Vagina (tissue), 2 donors: ENCODE results near the gene CATSPERE. TPM values are rescaled to one million over a fixed set of nuclear protein-coding genes. Genes with fewer than 3 reads are reported as not detected.
"Not testable (repeated sequence)": the region's sequence is repeated elsewhere in the genome, so short reads cannot be mapped to it uniquely, and the experiment has no call there.

ENCODE experiments used
- DNase-seq, 2 donors: peaks; one replicate each; pipeline ENCODE4 v3.0.0-alpha.2; 2017; ENCODE audit errors: extremely low spot score in 2 of 2
- H3K27ac ChIP-seq: fragments of 200-600 bp; sonication (generic); one replicate; pipeline ENCODE4 v1.5.1; 2019
- H3K27me3 ChIP-seq: fragments of 200-600 bp; sonication (generic); one replicate; pipeline ENCODE4 v1.5.1; 2019
- H3K36me3 ChIP-seq, 2 donors: fragments of 200-600 bp; sonication (generic); one replicate each; pipeline ENCODE4 v1.5.1; 2017 to 2019
- H3K4me1 ChIP-seq: fragments of 200-600 bp; sonication (generic); one replicate; pipeline ENCODE4 v1.5.1; 2019
- H3K4me3 ChIP-seq, 2 donors: fragments of 200-600 bp; sonication (generic); 1 replicate in 1 of 2; 2 replicates in 1 of 2; pipeline ENCODE4 v1.5.1; 2016 to 2019
- H3K9me3 ChIP-seq: fragments of 200-600 bp; sonication (generic); one replicate; pipeline ENCODE4 v1.5.1; 2019
- POLR2A ChIP-seq, 2 donors: fragments of 450-650 bp; IDR thresholded peaks; one replicate each; pipeline ENCODE4 v1.6.1; 2017; ENCODE audit warnings: antibody characterized with exemption in 2 of 2, mild to moderate bottlenecking in 2 of 2, moderate library complexity in 2 of 2
- POLR2AphosphoS5 ChIP-seq, 2 donors: sonication (generic); formaldehyde crosslinking; IDR thresholded peaks; one replicate each; pipeline ENCODE4 v1.9.0; 2017; ENCODE audit warnings: antibody characterized with exemption in 2 of 2, mild to moderate bottlenecking in 2 of 2, low read depth in 1 of 2; ENCODE audit not compliant: insufficient read depth in 1 of 2
- intact Hi-C: fragments of 100-400 bp; cut with DNase I; formaldehyde crosslinking; loops from one replicate; pipeline ENCODE4 v1.15.1; 2023
- total RNA-seq: library from RNA; depleted of rRNA; stranded (reverse); fragments of >200 nt; gene quantifications from one replicate; pipeline ENCODE4 v1.2.3, GENCODE V29; 2016
- TF ChIP-seq, protein P1 (sequence below), 3 experiments: fragments of 450-650 bp in 2 of 3; fragments of 200-600 bp in 1 of 3; sonication (generic) in 1 of 3; IDR thresholded peaks; one replicate each; pipeline ENCODE4 v1.5.1; 2017 to 2019; ENCODE audit warnings: antibody characterized with exemption in 3 of 3, mild to moderate bottlenecking in 2 of 3, moderate library complexity in 2 of 3

CATSPERE gene
- total RNA-seq, 1 donor from 2014 or later = 0.98 TPM

DNA sequence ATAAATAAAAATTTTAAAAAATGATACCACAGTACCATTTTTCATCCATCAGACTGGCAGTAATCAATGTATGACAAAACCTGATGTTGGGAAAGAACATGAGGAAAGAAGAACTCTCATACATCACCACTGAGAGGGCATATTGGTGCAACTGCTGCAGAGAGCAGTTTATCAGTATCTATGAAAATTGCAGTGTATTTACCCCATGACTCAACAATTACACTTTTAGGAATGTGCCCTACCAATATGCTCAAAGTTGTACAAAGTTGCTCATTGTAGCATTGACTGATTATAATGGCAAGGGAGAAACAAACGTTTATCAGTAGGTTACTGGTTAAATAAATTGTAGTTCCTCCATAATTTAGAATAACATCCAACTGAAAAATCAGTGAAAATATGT lies 36.7 kb downstream of the CATSPERE start:
- no peaks in the 10 kb centered on the region for H3K27me3 ChIP-seq
- H3K4me1 ChIP-seq = no peaks in the 10 kb centered on the region
- no peak for TF ChIP-seq POLR2AphosphoS5 (IDR thresholded peaks at IDR 0.05; ENCODE audit: insufficient read depth in 1 of 2, low read depth in 1 of 2)
- no peaks in the 10 kb centered on the region for H3K9me3 ChIP-seq
- DNase-seq = no peak
- intact Hi-C loops = no loop called here
- no peak overlapping the region for H3K27ac ChIP-seq
- no peaks in the 10 kb centered on the region for H3K36me3 ChIP-seq
- no peak overlapping the region for H3K4me3 ChIP-seq

DNA sequence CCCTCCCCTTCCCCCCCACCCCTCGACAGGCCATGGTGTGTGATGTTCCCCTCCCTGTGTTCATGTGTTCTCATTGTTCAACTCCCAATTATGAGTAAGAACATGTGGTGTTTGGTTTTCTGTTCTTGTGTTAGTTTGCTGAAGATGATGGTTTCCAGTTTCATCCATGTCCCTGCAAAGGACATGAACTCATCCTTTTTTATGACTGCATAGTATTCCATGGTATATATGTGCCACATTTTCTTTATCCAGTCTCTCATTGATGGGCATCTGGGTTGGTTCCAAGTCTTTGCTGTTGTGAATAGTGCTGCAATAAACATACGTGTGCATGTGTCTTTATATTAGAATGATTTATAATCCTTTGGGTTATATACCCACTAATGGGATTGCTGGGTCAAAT lies 38.4 kb downstream of the CATSPERE start:
- intact Hi-C loops, H3K9me3 ChIP-seq, H3K4me3 ChIP-seq, H3K27ac ChIP-seq, DNase-seq, H3K4me1 ChIP-seq, H3K27me3 ChIP-seq, H3K36me3 ChIP-seq: not testable (repeated sequence)

- intact Hi-C loops, H3K27ac ChIP-seq, DNase-seq, H3K4me1 ChIP-seq, H3K9me3 ChIP-seq, H3K4me3 ChIP-seq, H3K36me3 ChIP-seq, H3K27me3 ChIP-seq: not testable (repeated sequence)
Observed at GRCh38 chr1:244500515-244500914, 39.4 kb downstream of the CATSPERE start.

DNA sequence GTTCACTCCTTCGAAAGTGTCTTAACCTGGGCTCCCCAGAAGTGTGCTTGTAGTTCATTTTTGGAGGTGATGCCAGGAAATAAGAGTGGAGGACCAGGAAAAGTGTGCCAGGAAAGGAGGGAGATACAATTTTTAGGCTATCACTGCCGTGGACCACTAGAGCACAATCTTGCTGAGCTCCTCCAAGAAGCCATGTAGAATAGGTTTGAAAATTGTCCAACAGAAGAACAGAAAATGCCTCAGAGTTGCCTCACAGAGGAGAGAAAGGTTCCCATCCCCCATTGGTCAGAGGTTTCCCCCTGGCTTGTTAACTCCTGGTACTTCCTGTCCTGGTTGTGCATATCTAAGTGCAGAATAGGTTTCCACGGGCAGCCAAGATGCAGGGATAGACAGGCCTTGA lies 41.6 kb downstream of the CATSPERE start:
- Histone ChIP-seq H3K4me1 (no peaks in the 10 kb centered on the region), H3K27me3 (no peaks in the 10 kb centered on the region), H3K27ac (no peak overlapping the region), H3K9me3 (no peaks in the 10 kb centered on the region), H3K36me3 (no peaks in the 10 kb centered on the region), H3K4me3 (no peak overlapping the region)
- intact Hi-C loops = no loop called here
- DNase-seq = no peak
- TF ChIP-seq POLR2AphosphoS5 (IDR thresholded peaks at IDR 0.05; ENCODE audit: insufficient read depth in 1 of 2, low read depth in 1 of 2) (no peak), POLR2A (IDR thresholded peaks at IDR 0.05) (no peak)
- TF ChIP-seq, protein P1, sequence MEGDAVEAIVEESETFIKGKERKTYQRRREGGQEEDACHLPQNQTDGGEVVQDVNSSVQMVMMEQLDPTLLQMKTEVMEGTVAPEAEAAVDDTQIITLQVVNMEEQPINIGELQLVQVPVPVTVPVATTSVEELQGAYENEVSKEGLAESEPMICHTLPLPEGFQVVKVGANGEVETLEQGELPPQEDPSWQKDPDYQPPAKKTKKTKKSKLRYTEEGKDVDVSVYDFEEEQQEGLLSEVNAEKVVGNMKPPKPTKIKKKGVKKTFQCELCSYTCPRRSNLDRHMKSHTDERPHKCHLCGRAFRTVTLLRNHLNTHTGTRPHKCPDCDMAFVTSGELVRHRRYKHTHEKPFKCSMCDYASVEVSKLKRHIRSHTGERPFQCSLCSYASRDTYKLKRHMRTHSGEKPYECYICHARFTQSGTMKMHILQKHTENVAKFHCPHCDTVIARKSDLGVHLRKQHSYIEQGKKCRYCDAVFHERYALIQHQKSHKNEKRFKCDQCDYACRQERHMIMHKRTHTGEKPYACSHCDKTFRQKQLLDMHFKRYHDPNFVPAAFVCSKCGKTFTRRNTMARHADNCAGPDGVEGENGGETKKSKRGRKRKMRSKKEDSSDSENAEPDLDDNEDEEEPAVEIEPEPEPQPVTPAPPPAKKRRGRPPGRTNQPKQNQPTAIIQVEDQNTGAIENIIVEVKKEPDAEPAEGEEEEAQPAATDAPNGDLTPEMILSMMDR (IDR thresholded peaks at IDR 0.05) = no peak

GRCh38 chr1:244513493-244513892 lies 52.4 kb downstream of the CATSPERE start:
- H3K4me3 ChIP-seq = no peak overlapping the region
- H3K9me3 ChIP-seq = no peaks in the 10 kb centered on the region
- no peak for DNase-seq
- H3K27ac ChIP-seq = no peak overlapping the region
- TF ChIP-seq POLR2A (IDR thresholded peaks at IDR 0.05) (no peak), POLR2AphosphoS5 (IDR thresholded peaks at IDR 0.05; ENCODE audit: insufficient read depth in 1 of 2, low read depth in 1 of 2) (no peak)
- TF ChIP-seq, protein P1 (IDR thresholded peaks at IDR 0.05) = no peak
- intact Hi-C loops = no loop called here
- H3K27me3 ChIP-seq = no peaks in the 10 kb centered on the region
- H3K4me1 ChIP-seq = no peaks in the 10 kb centered on the region
- H3K36me3 ChIP-seq = no peaks in the 10 kb centered on the region

- Histone ChIP-seq H3K27ac (no peak overlapping the region), H3K27me3 (no peaks in the 10 kb centered on the region), H3K36me3 (no peaks in the 10 kb centered on the region), H3K4me3 (no peak overlapping the region), H3K4me1 (no peaks in the 10 kb centered on the region), H3K9me3 (no peaks in the 10 kb centered on the region)
- no peak for DNase-seq
- TF ChIP-seq, protein P1 (IDR thresholded peaks at IDR 0.05) = no peak
- TF ChIP-seq POLR2A (IDR thresholded peaks at IDR 0.05) (no peak), POLR2AphosphoS5 (IDR thresholded peaks at IDR 0.05; ENCODE audit: insufficient read depth in 1 of 2, low read depth in 1 of 2) (no peak)
- intact Hi-C loops = no loop called here
Observed at GRCh38 chr1:244515680-244516079, 54.6 kb downstream of the CATSPERE start.

DNA sequence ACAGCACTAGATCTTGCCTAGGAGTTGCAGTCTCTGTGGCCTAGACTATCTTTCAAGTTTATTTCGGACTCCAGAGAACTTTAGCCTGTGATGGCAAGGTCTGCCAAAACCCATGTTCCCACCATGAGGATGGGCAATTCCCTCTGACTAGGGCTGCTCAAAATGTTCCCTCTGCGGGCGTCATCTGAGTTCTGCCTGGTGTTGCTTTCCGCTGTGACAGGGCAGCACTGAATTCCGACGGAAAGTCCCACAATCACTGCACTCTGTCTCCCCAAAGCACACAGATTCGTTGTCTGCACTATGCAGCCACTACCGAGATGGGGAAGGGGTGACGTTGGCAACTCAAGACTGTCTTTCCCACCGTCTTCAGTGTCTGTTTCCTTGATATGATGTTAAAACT lies 75.2 kb downstream of the CATSPERE start:
- intact Hi-C loops = no loop called here
- no peaks in the 10 kb centered on the region for H3K4me1 ChIP-seq
- no peak for DNase-seq
- no peaks in the 10 kb centered on the region for H3K9me3 ChIP-seq
- no peak overlapping the region for H3K4me3 ChIP-seq
- H3K27me3 ChIP-seq = no peaks in the 10 kb centered on the region
- TF ChIP-seq POLR2AphosphoS5 (IDR thresholded peaks at IDR 0.05; ENCODE audit: insufficient read depth in 1 of 2, low read depth in 1 of 2) = no peak
- TF ChIP-seq, protein P1 (IDR thresholded peaks at IDR 0.05) = no peak
- no peak for TF ChIP-seq POLR2A (IDR thresholded peaks at IDR 0.05)
- H3K36me3 ChIP-seq = no peaks in the 10 kb centered on the region
- no peak overlapping the region for H3K27ac ChIP-seq
